GM13976 (cell line): Measurements from ENCODE around the gene BAIAP3.

Source experiments
- DNase-seq: peaks from one replicate; pipeline ENCODE4 v3.0.0; 2012; ENCODE audit warnings: low spot score
- CTCF ChIP-seq: IDR thresholded peaks from 2 replicates; pipeline ENCODE4 v1.5.1; 2012; ENCODE audit warnings: borderline replicate concordance, mild to moderate bottlenecking; ENCODE audit not compliant: insufficient read depth; ENCODE audit errors: extremely low read depth, missing control alignments, control extremely low read depth
- in situ Hi-C: fragments of 300-500 bp; cut with MboI; formaldehyde crosslinking; loops from one replicate; pipeline ENCODE4 v1.12.0; 2022; ENCODE audit warnings: low sequenced_read_pairs, mixed read lengths, inconsistent platforms; ENCODE audit not compliant: unreplicated experiment

The BAIAP3 gene

GRCh38 chr16:1347962-1348361 lies 14.5 kb downstream of the BAIAP3 start:
- no peak for TF ChIP-seq CTCF
- no peak for DNase-seq
- in situ Hi-C loops, result no loop called here

GRCh38 chr16:1348441-1348840 lies 15.0 kb downstream of the BAIAP3 start:
- DNase-seq, result no peak
- in situ Hi-C loops, result no loop called here
- no peak for TF ChIP-seq CTCF

- TF ChIP-seq CTCF, result no peak
- in situ Hi-C loops, result no loop called here
- DNase-seq, result no peak
These were observed 15.5 kb downstream of the BAIAP3 start for GRCh38 chr16:1348926-1349325.

- DNase-seq, result no peak
- no peak for TF ChIP-seq CTCF
- in situ Hi-C loops, result no loop called here
These were observed 15.9 kb downstream of the BAIAP3 start for GRCh38 chr16:1349351-1349750.

GRCh38 chr16:1349951-1350350 lies 16.5 kb downstream of the BAIAP3 start:
- in situ Hi-C loops, result no loop called here
- no peak for DNase-seq
- TF ChIP-seq CTCF, result no peak

GRCh38 chr16:1350691-1351090 lies 17.2 kb downstream of the BAIAP3 start:
- TF ChIP-seq CTCF, result no peak
- no peak for DNase-seq
- in situ Hi-C loops, result no loop called here

GRCh38 chr16:1351215-1351581 lies 17.8 kb downstream of the BAIAP3 start:
- in situ Hi-C loops, result no loop called here

More at GRCh38 chr16:1351215-1351581, 17.8 kb downstream of the BAIAP3 start:
- TF ChIP-seq CTCF, result no peak
- no peak for DNase-seq
